Mesendoderm (in vitro differentiated cells): ENCODE results near the gene PC.
A peak's percentile ranks its signal among the peaks of the same experiment; 100 is the strongest.

Source experiments
- DNase-seq: peaks from one replicate; pipeline ENCODE4 v3.0.0; 2013
- H2AK5ac ChIP-seq: 2 replicates; pipeline ENCODE4 v1.6.1; 2013; ENCODE audit warnings: low read length, inconsistent platforms
- H2BK120ac ChIP-seq: 2 replicates; pipeline ENCODE4 v1.6.1; 2013; ENCODE audit warnings: low read depth, mild to moderate bottlenecking, low read length, moderate library complexity, mixed read lengths
- H2BK15ac ChIP-seq: replicated peaks from 2 replicates; pipeline ENCODE4 v1.6.1; 2013; ENCODE audit warnings: low read depth, mild to moderate bottlenecking, moderate library complexity
- H2BK5ac ChIP-seq: 2 replicates; pipeline ENCODE4 v1.6.1; 2013; ENCODE audit warnings: low read length, inconsistent platforms
- H3K18ac ChIP-seq: 2 replicates; pipeline ENCODE4 v1.6.1; 2013; ENCODE audit warnings: mild to moderate bottlenecking, low read length, mixed read lengths
- H3K23ac ChIP-seq: one replicate; pipeline ENCODE4 v1.6.1; 2013; ENCODE audit warnings: low read length
- H3K27ac ChIP-seq: 2 replicates; pipeline ENCODE4 v1.5.1; 2013; ENCODE audit warnings: low read depth, mild to moderate bottlenecking, inconsistent platforms, low read length, moderate library complexity
- H3K27me3 ChIP-seq: 2 replicates; pipeline ENCODE4 v1.6.1; 2013; ENCODE audit warnings: low read length, control low read depth, mild to moderate bottlenecking, inconsistent platforms; ENCODE audit not compliant: insufficient read depth, poor library complexity
- H3K36me3 ChIP-seq: 2 replicates; pipeline ENCODE4 v1.6.1; 2013; ENCODE audit warnings: low read length, inconsistent platforms; ENCODE audit not compliant: control insufficient read depth, insufficient read depth
- H3K4ac ChIP-seq: one replicate; pipeline ENCODE4 v1.6.1; 2013; ENCODE audit warnings: low read depth, mild to moderate bottlenecking, low read length, moderate library complexity
- H3K4me1 ChIP-seq: 2 replicates; pipeline ENCODE4 v1.6.1; 2013; ENCODE audit warnings: low read depth, low read length, inconsistent platforms; ENCODE audit not compliant: control insufficient read depth
- H3K4me2 ChIP-seq: 2 replicates; pipeline ENCODE4 v1.6.1; 2013; ENCODE audit warnings: low read length
- H3K4me3 ChIP-seq: 2 replicates; pipeline ENCODE4 v1.5.1; 2013; ENCODE audit warnings: mild to moderate bottlenecking, low read length
- H3K56ac ChIP-seq: one replicate; pipeline ENCODE4 v1.6.1; 2013; ENCODE audit warnings: low read length
- H3K79me1 ChIP-seq: 2 replicates; pipeline ENCODE4 v1.6.1; 2013; ENCODE audit warnings: low read length, inconsistent platforms
- H3K79me2 ChIP-seq: 2 replicates; pipeline ENCODE4 v1.6.1; 2013; ENCODE audit warnings: mild to moderate bottlenecking, low read length; ENCODE audit not compliant: control insufficient read depth, insufficient read depth
- H3K9ac ChIP-seq: 2 replicates; pipeline ENCODE4 v1.6.1; 2013; ENCODE audit warnings: low read length, inconsistent platforms
- H4K5ac ChIP-seq: one replicate; pipeline ENCODE4 v1.6.1; 2013; ENCODE audit warnings: low read length
- H4K8ac ChIP-seq: one replicate; pipeline ENCODE4 v1.6.1; 2013; ENCODE audit warnings: low read depth, mild to moderate bottlenecking, control low read depth, low read length, moderate library complexity
- WGBS: extraction: QIAGEN DNeasy Blood & Tissue Kit; methylation state at CpG from one replicate; pipeline ENCODE4 v1.1.7; 2013; ENCODE audit warnings: low lambda C conversion rate, missing lambda C conversion rate; ENCODE audit not compliant: insufficient coverage; ENCODE audit errors: extremely low coverage; 5-methylcytosine and 5-hydroxymethylcytosine counted together

The PC gene

GRCh38 chr11:66971488-66971887, 13.3 kb upstream of the PC start:
- Histone ChIP-seq H3K27ac (no peak overlapping the region), H3K23ac (no peak overlapping the region), H2AK5ac (no peak overlapping the region), H3K18ac (no peak overlapping the region), H3K36me3 (no peaks in the 10 kb centered on the region), H3K4me3 (no peak overlapping the region), H3K27me3 (no peaks in the 10 kb centered on the region), H4K5ac (no peak overlapping the region), H3K4me1 (no peaks in the 10 kb centered on the region), H3K56ac (no peak overlapping the region), H2BK120ac (no peak overlapping the region), H3K9ac (no peak overlapping the region), H3K4ac (no peak overlapping the region), H4K8ac (no peak overlapping the region), H3K79me1 (no peaks in the 10 kb centered on the region), H3K4me2 (no peak overlapping the region), H3K79me2 (no peaks in the 10 kb centered on the region), H2BK5ac (no peak overlapping the region), H2BK15ac (no peak overlapping the region)
- DNase-seq = no peak
- no CpG with 5 or more reads among the region's 2 CpGs for WGBS

- Histone ChIP-seq H3K4me2 (no peak overlapping the region), H4K5ac (no peak overlapping the region), H3K79me2 (no peaks in the 10 kb centered on the region), H4K8ac (no peak overlapping the region), H2AK5ac (no peak overlapping the region), H3K56ac (no peak overlapping the region), H3K4me1 (no peaks in the 10 kb centered on the region), H3K36me3 (no peaks in the 10 kb centered on the region), H3K4me3 (no peak overlapping the region), H3K4ac (no peak overlapping the region), H2BK15ac (no peak overlapping the region), H3K27ac (no peak overlapping the region), H2BK120ac (no peak overlapping the region), H2BK5ac (no peak overlapping the region), H3K23ac (no peak overlapping the region), H3K79me1 (no peaks in the 10 kb centered on the region), H3K18ac (no peak overlapping the region), H3K27me3 (no peaks in the 10 kb centered on the region), H3K9ac (no peak overlapping the region)
- DNase-seq = peak; percentile 23
- 100% methylated on average over 1 of the region's 5 CpGs for WGBS
Measured at GRCh38 chr11:66970807-66971442, 12.7 kb upstream of the PC start.

DNA sequence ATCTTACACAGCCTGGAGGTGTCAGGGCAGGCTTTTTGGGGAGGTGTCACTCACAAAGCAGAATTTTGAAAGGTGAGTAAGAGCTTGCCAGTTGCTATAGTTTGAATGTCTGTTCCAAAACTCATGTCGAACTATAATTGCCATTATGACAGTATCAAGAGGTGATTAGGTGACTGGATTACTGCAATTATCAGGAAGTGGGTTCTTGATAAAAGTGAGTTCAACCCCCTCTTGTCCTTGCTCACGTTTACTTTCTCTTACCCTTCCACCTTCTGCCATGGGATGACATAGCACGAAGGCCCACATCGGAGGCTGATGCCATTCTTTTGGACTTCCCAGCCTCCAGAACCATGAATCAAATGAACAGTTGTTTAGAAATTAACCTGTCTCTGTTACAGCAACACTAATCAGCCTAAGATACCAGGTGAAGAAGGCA, 12.2 kb upstream of the PC start:
- Histone ChIP-seq H3K4me3 (no peak overlapping the region), H2AK5ac (no peak overlapping the region), H3K27me3 (no peaks in the 10 kb centered on the region), H2BK5ac (no peak overlapping the region), H3K18ac (no peak overlapping the region), H3K23ac (no peak overlapping the region), H3K79me2 (no peaks in the 10 kb centered on the region), H3K4me1 (no peaks in the 10 kb centered on the region), H4K5ac (no peak overlapping the region), H3K27ac (no peak overlapping the region), H3K56ac (no peak overlapping the region), H3K36me3 (no peaks in the 10 kb centered on the region), H2BK120ac (no peak overlapping the region), H4K8ac (no peak overlapping the region), H2BK15ac (no peak overlapping the region), H3K9ac (no peak overlapping the region), H3K4me2 (no peak overlapping the region), H3K4ac (no peak overlapping the region), H3K79me1 (no peaks in the 10 kb centered on the region)
- no peak for DNase-seq
- WGBS = no CpG with 5 or more reads among the region's 4 CpGs

DNA sequence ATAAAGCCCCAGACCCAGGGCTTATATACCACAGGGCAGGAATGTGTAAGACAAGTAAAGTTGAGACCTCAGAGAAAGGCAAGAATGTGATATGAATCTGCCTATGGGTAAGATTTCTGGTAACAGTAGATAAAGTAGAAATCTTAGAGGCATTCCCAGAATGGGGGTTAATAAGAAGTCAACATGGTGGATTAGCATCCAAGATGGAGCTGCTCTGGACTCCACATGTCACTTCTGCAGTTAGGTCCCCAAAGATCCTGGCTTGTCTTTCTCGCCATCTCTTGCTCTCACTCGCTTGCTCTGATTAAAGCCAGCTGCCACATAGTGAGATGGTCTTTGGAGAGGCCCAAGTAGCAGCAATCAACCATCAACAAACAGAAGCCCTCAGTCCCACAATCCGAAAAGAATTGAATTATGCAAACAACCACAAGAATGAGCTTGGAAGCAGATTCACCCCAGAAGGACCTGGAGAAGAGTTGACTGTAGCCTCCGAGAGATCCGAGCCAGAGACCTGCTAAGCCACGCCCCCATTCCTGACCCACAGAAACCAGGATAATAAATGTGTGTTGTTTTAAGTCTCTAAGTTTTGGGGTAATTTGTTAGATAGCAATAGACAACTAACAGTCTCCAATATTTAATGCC, 11.5 kb upstream of the PC start:
- peak; percentile 28 for DNase-seq
- Histone ChIP-seq H3K4ac (no peak overlapping the region), H3K18ac (no peak overlapping the region), H4K5ac (no peak overlapping the region), H3K4me1 (no peaks in the 10 kb centered on the region), H3K4me2 (no peak overlapping the region), H2BK120ac (no peak overlapping the region), H3K79me2 (no peaks in the 10 kb centered on the region), H2AK5ac (no peak overlapping the region), H3K36me3 (no peaks in the 10 kb centered on the region), H4K8ac (no peak overlapping the region), H2BK15ac (no peak overlapping the region), H3K79me1 (no peaks in the 10 kb centered on the region), H3K9ac (no peak overlapping the region), H3K27me3 (no peaks in the 10 kb centered on the region), H3K4me3 (no peak overlapping the region), H3K56ac (no peak overlapping the region), H2BK5ac (no peak overlapping the region), H3K23ac (no peak overlapping the region), H3K27ac (no peak overlapping the region)
- WGBS = no CpG with 5 or more reads among the region's 6 CpGs

- H3K27me3 ChIP-seq = no peaks in the 10 kb centered on the region
- no CpG with 5 or more reads among the region's 5 CpGs for WGBS
- H3K36me3 ChIP-seq = no peaks in the 10 kb centered on the region
- no peak overlapping the region for H2BK15ac ChIP-seq
- no peaks in the 10 kb centered on the region for H3K4me1 ChIP-seq
- DNase-seq = no peak
- H3K18ac ChIP-seq = no peak overlapping the region
- H3K4ac ChIP-seq = no peak overlapping the region
- H3K23ac ChIP-seq = no peak overlapping the region
- H3K56ac ChIP-seq = no peak overlapping the region
- no peak overlapping the region for H3K27ac ChIP-seq
- H2BK120ac ChIP-seq = no peak overlapping the region
- H2BK5ac ChIP-seq = no peak overlapping the region
- H3K4me2 ChIP-seq = no peak overlapping the region
- H2AK5ac ChIP-seq = no peak overlapping the region
- H3K79me1 ChIP-seq = no peaks in the 10 kb centered on the region
- H3K9ac ChIP-seq = no peak overlapping the region
- H3K4me3 ChIP-seq = no peak overlapping the region
- no peak overlapping the region for H4K5ac ChIP-seq
- H4K8ac ChIP-seq = no peak overlapping the region
- no peaks in the 10 kb centered on the region for H3K79me2 ChIP-seq
Measured at GRCh38 chr11:66967670-66968425, 9.7 kb upstream of the PC start.
